GM06990 (cell line): ENCODE measurements around the gene ZCCHC24.

ENCODE experiments used
- DNase-seq: peaks from one replicate; pipeline ENCODE4 v3.0.0-alpha.2; 2011; ENCODE audit not compliant: insufficient read length; ENCODE audit errors: extremely low read depth
- H3K27me3 ChIP-seq: replicated peaks from 2 replicates; pipeline ENCODE4 v1.6.0; 2011; ENCODE audit warnings: low read length; ENCODE audit not compliant: control insufficient read depth, insufficient read depth
- H3K36me3 ChIP-seq: 2 replicates; pipeline ENCODE4 v1.5.1; 2011; ENCODE audit warnings: low read length; ENCODE audit not compliant: control insufficient read depth, insufficient read depth
- H3K4me3 ChIP-seq: replicated peaks from 2 replicates; pipeline ENCODE4 v1.5.1; 2011; ENCODE audit warnings: low read depth, mild to moderate bottlenecking, control low read depth, low read length
- TF ChIP-seq, protein P1 (sequence below): IDR thresholded peaks from 2 replicates; pipeline ENCODE4 v1.5.1; 2011; ENCODE audit warnings: low read length, control low read depth, mild to moderate bottlenecking, inconsistent platforms; ENCODE audit not compliant: insufficient read depth, poor library complexity, severe bottlenecking

ZCCHC24 gene

DNA sequence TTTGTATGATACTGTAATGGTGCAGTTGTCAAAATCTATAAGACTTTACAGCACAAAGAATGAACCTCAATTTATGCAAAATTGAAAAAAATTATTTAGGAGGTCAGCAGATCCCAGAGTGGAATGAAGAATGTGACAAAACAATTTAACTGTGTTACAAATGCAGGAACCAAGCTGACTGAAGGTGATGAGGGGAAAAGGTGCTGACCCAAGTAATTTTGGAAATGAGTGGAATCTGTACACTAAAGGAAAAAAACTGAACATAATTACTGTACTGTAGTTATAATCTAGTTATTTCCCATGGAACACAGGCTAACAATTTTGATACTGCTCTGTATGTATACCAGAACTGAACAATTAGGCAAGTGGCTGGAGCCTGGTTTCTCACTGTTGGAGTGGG is 31.2 kb upstream of the ZCCHC24 start:
- TF ChIP-seq, protein P1, sequence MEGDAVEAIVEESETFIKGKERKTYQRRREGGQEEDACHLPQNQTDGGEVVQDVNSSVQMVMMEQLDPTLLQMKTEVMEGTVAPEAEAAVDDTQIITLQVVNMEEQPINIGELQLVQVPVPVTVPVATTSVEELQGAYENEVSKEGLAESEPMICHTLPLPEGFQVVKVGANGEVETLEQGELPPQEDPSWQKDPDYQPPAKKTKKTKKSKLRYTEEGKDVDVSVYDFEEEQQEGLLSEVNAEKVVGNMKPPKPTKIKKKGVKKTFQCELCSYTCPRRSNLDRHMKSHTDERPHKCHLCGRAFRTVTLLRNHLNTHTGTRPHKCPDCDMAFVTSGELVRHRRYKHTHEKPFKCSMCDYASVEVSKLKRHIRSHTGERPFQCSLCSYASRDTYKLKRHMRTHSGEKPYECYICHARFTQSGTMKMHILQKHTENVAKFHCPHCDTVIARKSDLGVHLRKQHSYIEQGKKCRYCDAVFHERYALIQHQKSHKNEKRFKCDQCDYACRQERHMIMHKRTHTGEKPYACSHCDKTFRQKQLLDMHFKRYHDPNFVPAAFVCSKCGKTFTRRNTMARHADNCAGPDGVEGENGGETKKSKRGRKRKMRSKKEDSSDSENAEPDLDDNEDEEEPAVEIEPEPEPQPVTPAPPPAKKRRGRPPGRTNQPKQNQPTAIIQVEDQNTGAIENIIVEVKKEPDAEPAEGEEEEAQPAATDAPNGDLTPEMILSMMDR = no peak
- no peaks in the 10 kb centered on the region for H3K36me3 ChIP-seq
- H3K4me3 ChIP-seq = no peak overlapping the region
- H3K27me3 ChIP-seq = peaks cover 2% of the 10 kb centered on the region; the same call in 1 of the 2 replicates
- DNase-seq = no peak

DNA sequence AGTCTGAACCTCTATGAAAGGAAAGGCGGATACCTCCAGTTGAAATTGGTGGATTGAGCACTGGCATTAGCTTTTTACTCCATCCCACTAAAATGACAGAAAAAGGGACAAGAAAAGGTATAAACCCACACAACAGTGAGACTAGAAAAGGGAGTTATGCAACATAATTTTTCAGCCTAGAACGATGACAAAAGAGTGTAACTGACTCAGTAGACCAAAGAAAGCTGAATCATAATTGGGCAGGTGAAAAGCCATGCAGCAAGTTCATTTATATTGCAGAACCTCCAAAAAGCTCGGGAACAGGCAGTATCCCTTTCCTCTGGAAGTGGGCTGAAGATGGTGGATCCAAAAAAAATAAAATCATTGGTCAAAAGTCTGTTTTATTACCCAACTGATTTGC is 30.5 kb upstream of the ZCCHC24 start:
- H3K36me3 ChIP-seq = no peaks in the 10 kb centered on the region
- no peak overlapping the region for H3K4me3 ChIP-seq
- H3K27me3 ChIP-seq = peaks cover 2% of the 10 kb centered on the region; the same call in 1 of the 2 replicates
- DNase-seq = no peak
- TF ChIP-seq, protein P1 = no peak

DNA sequence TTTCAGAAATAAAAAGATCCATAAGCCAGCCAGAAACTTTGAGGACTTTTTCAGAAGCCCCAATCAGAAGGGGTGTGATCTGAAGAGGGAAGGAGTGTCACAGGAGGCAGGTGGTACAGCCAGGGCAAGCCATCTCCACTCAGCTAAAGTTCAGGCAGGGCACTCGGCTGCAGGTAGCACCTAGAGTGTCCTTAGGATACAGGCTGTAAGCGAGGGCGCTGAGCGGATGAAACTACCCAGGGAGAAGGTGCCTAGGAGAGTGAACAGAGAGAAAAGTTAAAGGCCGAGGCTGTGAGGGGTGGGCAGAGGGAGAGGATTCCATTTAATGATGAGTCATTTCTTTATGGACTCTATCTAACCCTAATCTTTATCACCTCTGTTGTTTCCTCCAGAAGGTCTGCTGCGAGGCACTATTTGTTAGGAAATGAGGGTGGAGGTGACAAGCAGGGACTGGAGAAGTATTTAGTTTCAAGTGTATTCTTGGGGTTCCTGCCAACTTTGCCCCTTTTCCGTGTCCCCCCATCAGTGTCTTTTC is 29.8 kb upstream of the ZCCHC24 start:
- Histone ChIP-seq H3K27me3 (peaks cover 2% of the 10 kb centered on the region; the same call in 1 of the 2 replicates), H3K4me3 (no peak overlapping the region), H3K36me3 (no peaks in the 10 kb centered on the region)
- no peak for DNase-seq
- TF ChIP-seq, protein P1 = no peak

DNA sequence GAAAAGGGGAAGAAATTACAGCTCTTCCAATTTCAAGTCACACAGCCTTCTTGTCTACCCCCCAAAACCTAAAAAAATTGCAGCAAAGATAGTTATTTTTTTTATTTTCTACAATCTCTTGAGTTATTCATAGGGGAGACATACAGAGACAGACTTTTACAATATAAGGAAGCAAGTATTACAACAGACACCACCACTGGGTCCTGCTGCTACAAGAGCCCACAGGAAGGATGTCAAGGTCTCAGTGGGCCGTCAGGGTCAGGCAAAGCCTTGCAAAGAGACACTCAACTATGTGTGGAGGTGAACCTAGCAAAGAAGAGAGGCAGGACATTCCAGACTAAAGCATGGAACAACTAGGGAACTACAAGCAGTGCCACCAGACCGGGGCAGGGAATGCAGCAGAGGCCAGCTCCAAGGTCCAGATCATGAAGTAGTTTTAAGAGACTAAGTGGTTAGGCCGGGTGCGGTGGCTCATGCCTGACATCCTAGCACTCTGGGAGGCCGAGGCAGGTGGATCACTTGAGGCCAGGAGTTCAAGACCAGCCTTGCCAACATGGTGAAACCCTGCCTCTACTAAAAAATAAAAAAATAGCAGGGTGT is 28.2 kb upstream of the ZCCHC24 start:
- TF ChIP-seq, protein P1 = no peak
- Histone ChIP-seq H3K36me3 (no peaks in the 10 kb centered on the region), H3K4me3 (no peak overlapping the region), H3K27me3 (peaks cover 2% of the 10 kb centered on the region; the same call in 1 of the 2 replicates)
- no peak for DNase-seq

DNA sequence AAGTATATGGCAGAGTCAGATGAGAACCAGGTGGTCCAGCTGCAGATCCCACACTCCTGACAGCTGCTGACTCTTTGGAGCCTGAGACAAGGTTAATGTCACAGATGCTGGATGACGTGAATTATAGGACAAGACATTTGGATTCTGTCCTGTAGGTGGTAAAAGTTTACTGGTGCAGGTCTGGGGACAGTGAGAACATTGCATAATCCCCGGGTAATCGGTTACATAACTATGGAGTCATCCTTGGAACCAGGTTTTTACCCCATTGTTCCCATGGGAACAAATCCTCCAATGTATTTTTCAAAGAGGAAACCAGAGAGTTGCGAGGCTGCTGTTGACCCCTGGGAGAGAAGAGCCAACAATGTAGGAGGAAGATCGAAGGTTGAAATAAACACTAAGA is 27.5 kb upstream of the ZCCHC24 start:
- no peak for DNase-seq
- peaks cover 2% of the 10 kb centered on the region; the same call in 1 of the 2 replicates for H3K27me3 ChIP-seq

More for the DNA sequence above, 27.5 kb upstream of the ZCCHC24 start:
- Histone ChIP-seq H3K36me3 (no peaks in the 10 kb centered on the region), H3K4me3 (no peak overlapping the region)
- TF ChIP-seq, protein P1 = no peak
